ENCODE results near the gene KDM6B.
"Not testable (repeated sequence)": the region's sequence is repeated elsewhere in the genome, so short reads cannot be mapped to it uniquely, and the experiment has no call there.

Gene KDM6B, protein sequence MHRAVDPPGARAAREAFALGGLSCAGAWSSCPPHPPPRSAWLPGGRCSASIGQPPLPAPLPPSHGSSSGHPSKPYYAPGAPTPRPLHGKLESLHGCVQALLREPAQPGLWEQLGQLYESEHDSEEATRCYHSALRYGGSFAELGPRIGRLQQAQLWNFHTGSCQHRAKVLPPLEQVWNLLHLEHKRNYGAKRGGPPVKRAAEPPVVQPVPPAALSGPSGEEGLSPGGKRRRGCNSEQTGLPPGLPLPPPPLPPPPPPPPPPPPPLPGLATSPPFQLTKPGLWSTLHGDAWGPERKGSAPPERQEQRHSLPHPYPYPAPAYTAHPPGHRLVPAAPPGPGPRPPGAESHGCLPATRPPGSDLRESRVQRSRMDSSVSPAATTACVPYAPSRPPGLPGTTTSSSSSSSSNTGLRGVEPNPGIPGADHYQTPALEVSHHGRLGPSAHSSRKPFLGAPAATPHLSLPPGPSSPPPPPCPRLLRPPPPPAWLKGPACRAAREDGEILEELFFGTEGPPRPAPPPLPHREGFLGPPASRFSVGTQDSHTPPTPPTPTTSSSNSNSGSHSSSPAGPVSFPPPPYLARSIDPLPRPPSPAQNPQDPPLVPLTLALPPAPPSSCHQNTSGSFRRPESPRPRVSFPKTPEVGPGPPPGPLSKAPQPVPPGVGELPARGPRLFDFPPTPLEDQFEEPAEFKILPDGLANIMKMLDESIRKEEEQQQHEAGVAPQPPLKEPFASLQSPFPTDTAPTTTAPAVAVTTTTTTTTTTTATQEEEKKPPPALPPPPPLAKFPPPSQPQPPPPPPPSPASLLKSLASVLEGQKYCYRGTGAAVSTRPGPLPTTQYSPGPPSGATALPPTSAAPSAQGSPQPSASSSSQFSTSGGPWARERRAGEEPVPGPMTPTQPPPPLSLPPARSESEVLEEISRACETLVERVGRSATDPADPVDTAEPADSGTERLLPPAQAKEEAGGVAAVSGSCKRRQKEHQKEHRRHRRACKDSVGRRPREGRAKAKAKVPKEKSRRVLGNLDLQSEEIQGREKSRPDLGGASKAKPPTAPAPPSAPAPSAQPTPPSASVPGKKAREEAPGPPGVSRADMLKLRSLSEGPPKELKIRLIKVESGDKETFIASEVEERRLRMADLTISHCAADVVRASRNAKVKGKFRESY (N-terminal part only)

DNA sequence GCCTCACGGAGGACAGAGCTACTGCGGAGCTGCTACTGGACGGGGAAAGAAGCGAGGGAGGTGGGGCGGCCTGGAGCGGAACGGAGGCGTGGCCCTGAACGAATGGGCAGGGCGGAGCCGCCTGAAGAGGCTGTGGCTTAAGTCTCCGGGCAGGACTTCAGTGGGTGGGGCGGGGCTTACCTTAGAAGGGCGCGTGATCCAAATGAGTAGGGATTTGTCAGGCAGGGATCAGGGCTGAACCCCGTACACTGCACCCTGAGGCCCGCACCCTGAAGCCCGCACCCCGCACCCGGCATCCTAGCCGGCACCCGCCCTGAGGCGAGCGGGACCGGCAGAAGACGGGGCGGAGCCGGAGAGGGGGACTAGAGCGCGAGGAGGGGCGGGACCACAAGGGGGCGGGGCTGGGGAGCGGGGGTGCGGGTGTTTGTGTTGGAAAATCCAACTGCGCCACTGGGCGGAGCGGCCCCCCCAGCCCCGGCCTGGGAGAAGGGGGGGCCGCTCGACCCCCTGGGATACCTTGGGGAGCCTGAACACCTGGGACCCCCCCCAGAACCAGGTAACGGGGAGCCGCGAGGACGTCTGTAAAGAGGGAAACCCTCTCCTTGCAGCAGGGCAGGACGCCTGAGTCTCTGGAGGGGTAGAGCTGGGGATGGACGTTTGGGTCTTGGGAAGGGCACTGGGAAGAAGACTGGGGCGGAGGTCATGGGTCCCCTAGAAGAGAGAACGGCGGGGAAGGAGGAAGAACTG, at the start of gene KDM6B:
Gene KDM6B, plus strand, starts transcription at position 423 of the 747 bp plus-strand sequence. CDS start 11,338 bp downstream, outside the sequence.
- peak; percentile 54 for DNase-seq

DNA sequence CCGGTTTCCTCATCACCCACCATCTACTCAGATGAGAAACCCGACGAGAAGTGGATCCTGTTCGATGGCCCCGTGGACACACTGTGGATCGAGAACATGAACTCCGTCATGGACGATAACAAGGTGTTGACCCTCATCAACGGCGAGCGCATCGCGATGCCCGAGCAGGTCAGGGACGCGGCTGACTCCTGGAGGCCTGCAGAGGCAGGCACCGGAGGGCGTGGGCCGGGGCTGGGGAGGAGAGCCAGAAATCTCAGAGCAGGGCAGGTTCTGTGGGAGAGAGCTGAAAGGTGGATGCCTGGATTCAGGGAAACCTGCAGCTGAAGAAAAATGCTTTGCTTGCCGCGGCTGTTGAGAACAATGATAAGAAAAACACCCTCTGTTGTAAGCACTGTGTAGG, 47.2 kb upstream of the KDM6B start:
- DNase-seq, result no peak

DNA sequence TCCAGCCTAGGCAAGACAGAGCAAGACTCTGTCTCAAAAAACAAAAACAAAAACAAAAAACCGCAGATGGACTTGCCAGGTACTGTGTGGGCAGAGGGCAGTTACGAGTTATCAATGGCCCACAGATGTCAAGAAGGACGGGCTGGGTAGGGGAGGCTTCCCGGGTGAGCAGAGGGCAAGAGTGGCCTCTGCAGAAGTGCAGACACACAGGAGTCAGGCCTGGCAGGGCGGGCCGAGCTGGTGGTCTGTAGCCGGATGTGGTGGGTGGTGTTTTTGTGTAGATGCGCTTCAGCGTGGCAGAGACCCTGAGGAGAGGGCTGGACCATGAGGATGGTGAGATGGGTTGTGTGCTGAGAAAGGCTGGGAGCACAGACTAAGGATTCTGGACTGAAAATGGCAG, 44.9 kb upstream of the KDM6B start:
- no peak for DNase-seq

DNA sequence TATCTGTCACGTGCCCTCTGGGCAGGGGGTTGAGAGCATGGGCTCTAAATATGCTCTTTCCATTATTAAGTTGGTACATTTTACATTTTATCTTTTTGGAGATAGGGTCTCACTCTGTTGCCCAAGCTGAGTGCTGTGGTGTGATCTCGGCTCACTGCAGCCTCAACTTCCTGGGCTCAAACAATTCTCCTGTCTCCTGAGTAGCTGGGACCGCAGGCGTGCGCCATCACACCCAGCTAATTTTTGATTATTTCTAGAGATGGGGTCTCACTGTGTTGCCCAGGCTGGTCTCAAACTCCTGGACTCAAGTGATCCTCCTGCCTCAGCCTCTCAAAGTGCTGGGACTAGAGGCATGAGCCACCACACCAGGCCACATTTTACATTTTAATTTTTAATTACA, 43.9 kb upstream of the KDM6B start:
- no peak for DNase-seq

DNA sequence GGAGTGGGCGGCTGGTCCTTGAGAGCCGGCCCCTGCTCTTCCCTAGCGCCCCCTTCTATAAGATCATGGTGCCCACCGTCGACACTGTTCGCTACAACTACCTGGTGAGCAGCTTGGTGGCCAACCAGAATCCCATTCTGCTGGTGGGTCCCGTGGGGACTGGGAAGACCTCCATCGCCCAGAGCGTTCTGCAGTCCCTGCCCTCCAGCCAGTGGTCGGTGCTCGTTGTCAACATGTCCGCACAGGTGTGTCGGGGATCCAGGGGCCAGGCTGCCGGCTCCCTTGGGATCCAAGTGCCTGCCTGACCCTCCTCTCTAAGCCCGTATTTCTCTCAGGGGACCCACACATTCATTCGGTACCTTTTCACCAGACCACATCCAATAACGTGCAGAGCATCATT, 41.4 kb upstream of the KDM6B start:
- DNase-seq, result no peak

DNA sequence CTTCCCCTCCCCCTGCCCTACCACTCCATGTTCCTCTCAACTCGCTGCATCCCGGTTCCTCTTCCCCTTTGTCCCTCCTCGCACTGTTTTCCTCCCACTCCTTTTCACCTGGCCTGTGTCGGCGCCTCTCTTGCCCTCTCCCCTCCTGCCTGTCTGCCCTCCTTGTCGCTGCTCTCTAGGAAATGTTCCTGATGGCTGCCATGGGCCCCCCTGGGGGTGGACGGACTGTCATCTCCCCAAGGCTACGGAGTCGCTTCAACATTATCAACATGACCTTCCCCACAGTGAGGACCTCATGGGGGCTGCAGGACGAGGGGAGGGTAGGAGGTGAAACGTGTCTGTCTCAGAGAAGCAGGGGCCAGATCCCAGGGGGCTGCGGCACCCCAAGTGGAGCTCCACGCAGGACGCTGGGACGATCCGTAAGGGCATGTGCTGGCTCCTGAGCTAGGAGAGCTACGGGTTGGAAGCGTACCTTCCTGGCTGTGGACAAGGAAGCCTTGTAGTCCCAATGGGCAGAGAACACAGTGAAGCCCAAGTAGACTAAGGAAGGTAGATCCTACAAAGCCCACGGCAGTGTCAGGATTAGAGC, 39.8 kb upstream of the KDM6B start:
- DNase-seq, result no peak

DNA sequence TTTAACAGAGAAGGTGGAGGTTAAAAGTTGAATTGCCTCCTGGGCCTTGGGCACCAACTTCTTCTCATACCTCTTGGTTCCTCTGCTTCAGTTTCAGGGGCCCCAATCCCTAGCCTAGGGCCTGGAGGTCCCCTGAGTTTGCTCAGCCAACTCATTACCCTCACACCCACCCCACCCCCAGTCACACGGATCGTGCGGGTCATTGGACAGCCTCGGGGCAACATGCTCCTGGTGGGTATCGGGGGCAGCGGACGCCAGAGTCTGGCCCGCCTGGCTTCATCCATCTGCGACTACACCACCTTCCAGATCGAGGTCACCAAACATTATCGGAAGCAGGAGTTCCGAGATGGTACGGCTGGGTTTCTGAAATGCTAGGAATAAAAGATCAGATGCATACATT, 36.0 kb upstream of the KDM6B start:
- no peak for DNase-seq

DNA sequence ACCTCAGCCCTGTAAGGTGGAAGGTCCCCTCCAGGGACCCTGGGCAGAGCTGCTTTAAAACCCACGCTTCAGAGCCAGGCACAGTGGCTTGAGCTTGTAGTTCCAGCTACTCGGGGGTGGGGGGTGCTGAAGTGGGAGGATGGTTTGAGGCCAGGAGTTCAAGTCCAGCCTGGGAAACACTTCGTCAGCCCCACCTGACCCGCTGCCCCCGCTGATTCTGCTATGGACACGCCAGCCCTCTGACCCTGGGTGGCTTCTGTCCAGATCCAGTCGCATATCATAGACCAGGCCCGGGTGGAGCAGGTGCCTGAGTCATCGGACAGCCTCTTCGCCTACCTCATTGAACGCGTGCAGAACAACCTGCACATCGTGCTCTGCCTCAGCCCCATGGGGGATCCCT, 35.2 kb upstream of the KDM6B start:
- DNase-seq, result no peak

DNA sequence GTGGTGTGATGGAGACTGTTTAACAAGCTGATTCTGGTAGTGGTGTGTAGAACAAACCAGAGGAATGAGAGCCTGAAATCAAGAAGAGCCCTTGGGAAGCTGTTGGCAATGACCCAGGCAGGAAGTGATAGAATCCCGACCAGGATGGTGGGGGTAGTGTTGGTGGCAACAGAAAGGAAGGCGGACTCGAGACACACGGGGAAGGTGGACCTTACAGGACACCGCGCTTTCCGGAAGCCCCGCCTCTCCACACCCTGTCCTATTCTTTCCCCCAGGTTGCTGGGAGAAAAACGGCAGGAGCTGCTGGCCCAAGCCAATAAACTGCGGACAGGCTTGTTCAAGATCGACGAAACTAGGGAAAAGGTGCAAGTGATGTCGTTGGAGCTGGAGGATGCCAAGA, 30.0 kb upstream of the KDM6B start:
- no peak for DNase-seq

DNA sequence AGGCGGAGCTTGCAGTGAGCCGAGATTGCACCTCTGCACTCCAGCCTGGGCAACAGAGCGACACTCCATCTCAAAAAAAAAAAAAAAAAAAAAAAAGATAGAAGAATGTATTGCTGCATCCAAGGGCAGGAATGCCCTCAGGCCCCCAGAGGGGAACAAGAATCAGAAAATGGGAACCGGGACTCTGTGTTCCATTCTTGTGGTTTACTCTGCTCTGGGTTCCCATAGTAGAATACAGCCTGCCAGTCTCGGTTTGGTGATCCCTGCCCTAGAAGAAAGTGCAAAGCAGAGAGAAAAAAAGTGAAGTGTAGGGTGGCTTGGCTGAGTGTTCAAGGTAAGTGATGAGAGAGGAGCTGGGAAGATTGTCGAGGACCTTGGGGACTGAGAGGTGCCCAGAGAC, 27.4 kb upstream of the KDM6B start:
- DNase-seq, result no peak

DNA sequence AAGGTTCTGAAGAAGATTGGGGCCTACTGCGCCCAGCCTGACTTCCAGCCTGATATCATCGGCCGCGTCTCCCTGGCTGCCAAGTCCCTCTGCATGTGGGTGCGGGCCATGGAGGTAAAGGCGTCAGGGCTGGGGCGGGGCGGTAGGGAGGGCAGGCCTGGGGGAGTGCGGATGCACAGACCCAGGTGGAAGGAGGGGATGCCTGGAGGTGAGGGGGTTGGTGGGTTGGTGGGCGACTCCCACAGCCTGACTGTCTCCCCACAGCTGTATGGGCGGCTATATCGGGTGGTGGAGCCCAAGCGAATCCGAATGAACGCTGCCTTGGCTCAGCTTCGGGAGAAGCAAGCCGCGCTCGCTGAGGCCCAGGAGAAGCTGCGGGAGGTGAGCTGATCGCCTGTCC, 26.8 kb upstream of the KDM6B start:
- DNase-seq, result no peak

DNA sequence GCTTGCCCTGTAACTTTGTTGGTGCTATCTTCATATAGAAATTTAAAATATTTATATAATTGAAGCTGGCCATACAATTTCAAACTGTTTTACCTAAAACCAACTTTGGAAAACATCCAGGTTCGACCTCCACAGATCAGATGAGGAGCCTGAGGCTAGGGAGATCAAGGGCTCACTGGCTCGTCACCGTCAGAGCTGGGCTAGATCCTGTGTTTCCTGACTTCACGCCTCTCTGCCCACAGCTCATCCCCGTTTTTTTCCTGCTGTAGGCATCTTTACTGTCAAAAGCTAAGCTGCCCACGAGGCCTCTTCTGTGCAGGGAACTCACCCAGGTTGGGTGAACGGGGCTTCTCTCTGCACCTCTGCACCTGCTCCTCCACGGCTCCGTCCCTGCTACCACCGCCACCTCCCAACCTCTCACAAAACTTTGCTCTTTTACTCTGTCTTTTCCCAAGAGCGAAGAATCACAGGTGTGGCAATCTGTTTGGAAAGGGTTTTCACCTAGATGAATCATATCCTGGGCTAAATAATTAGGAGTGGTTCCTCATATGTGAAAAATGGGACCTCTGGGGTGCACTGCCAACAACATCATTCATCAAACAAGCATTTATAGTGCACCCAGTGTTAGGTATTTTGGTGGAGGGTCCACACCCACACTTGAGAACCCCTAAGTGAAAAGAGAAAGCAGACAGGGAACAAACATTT, 24.8 kb upstream of the KDM6B start:
- no peak for DNase-seq

DNA sequence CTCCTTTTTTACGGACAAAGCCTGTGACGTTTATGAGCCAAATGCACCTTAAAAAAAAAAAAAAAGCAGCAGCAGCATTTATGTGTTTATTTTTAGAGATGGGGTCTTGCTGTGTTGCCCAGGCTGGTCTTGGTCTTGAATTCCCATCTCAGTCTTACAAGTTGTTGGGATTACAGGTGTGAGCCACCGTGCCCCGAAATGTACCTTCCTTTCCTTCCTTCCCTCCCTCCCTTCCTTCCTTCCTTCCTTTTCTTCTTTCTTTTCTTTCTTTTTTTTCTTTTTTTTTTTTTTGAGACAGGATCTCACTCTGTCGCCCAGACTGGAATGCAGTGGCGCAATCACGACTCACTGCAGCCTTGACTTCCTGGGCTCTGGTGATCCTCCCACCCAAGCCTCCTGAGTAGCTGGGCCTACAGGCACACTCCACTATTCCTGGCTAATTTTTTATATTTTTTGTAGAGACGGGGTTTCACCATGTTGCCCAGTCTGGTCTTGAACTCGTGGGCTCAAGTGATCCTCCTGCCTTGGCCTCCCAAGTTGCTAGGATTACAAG, 24.1 kb upstream of the KDM6B start:
- DNase-seq, result not testable (repeated sequence)

DNA sequence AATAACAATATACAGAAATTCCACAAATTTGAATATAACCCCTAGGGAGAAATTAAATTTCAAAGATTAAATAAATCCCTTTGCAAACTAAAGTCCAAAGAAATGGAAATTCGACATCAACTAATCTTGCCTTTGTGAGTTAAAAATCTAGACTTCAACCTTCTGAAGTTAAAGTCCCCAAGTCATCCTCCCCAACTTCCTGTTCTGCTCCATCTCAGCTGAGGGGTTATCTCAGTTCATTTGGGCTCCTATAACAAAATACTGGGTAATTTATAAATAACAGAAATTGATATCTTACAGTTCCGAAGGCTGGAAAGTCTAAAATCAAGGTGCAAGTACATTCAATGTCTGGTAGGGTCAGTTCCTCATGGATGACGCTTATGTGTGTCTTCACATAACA, 22.8 kb upstream of the KDM6B start:
- no peak for DNase-seq

DNA sequence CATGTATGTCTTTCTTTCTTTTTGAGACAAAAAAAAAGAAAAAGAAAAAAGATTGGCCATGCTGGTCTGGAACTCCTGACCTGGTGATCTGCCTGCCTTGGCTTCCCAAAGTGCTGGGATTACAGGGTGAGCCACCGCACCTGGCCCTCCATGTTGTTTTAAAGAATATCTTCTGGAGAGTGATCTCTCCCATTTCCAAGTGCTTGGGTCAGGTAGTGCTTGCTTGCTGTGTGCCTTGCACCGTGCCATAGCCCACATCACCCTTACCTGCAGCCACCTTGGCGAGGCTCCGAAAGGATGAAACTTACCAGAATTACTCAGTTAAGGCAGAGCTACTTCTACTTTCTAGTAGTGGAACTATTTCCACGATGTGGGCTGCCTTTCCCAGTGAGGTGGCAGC, 19.0 kb upstream of the KDM6B start:
- DNase-seq, result no peak

DNA sequence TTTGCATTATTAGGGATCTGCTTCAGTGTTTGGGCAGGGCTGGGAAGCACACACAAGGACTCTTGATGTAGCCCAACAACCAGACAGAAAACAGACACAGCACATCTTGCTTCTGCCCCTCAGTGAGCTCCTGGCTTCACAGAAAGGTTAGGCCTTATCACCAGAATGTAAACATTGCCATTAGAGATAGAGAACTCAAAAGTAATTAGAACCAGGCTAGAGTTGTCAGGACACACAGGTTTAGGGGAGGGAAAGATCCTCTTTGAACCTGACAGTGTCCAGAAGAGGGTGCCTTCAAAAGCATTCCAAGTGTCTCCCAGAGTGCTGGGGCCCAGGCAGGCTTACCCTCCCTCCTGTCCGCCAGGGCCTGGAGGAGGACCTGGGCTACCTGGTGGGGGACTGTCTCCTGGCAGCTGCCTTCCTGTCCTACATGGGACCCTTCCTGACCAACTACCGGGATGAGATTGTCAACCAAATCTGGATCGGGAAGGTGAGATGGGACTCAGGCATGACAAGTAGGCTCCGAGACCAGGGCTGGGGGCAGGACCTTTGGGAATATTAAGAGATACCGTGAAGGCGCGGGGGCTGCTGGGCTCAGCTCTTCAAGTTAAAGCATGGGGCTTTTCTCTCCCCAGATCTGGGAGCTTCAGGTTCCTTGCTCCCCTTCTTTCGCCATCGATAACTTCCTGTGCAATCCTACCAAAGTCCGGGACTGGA, 16.9 kb upstream of the KDM6B start:
- no peak for DNase-seq

DNA sequence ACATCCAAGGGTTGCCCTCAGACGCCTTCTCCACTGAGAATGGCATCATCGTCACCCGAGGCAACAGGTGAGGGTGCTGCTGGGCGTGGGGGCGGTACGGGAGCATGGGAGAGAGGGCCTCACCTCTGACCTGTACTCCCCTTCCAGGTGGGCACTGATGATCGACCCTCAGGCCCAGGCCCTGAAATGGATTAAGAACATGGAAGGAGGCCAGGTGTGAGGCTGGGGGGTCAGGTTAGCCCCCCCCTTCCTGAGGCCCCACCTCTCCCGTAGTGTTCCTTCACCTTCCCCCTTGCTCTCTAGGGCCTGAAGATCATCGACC, 16.4 kb upstream of the KDM6B start:
- DNase-seq, result no peak

DNA sequence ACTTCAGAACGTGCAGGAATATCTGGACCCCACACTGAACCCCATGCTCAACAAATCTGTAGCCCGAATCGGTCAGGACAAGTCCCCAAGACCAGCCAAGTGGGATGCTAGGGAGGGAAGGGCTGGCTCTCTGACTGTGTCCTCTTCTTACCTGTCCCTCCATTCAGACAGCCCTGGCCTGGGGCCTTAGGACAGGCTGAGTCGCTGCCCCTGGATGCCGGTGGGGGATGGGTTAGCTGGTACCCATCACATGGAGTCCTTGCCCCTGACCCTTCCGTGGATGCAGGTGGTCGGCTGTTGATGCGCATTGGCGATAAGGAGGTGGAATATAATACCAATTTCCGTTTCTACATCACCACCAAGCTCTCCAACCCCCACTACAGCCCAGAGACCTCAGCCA, 16.0 kb upstream of the KDM6B start:
- no peak for DNase-seq

DNA sequence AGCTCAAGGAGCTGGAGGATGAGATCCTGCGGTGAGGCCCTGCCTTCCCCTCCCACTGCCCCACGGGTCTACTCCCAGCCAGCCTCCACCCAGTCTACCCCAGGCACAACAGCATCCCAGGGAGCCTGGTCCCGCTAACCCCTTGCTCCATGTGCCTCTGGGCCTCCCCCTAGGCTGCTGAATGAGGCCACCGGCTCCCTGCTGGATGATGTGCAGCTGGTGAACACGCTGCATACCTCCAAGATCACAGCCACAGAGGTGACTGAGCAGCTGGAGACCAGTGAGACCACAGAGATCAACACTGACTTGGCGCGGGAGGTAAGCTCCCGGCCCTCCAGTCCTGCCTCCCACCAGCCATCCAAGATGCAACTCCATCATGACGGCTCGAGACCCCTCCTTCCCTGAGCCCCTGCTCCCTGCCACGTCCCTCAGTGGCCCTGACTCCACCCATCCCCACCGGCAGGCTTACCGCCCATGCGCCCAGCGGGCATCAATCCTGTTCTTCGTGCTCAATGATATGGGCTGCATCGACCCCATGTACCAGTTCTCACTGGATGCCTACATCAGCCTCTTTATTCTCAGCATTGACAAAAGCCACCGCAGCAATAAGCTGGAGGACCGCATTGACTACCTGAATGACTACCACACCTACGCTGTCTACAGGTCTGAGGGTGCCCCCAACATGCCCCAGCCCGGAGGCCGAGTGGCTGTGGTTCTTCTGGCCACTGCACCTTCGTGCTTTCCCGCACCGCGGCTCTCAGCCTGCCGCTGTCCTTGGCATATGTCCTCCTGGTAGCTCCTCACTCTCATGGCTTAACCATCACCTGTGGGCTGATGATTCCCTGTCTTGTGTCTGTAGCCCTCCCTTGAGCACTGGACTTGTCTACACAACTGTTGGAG, 15.0 kb upstream of the KDM6B start:
- no peak for DNase-seq

DNA sequence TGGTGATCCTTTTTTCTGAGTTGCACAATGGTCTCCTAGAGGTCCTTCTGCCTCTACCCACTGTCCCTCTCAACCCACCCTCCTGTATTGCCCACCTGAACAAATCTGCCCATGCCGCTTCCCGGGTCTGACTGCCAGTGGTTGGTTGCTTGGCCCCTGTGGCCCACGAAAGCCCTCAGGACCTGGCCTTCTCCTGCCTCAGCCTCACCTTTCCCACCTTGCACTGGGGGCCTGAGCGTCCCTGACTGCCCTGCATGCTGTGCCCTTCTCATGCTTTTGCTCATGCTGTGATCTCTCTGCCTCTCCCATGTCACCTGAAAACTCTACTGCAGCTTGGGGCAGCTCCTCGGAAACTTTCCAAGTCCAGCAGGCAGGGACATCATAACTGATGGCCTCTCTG, 13.8 kb upstream of the KDM6B start:
- no peak for DNase-seq
